Subcutaneous abdominal adipose tissue (tissue), 5 donors: ENCODE data around the gene CTBP2.
A peak's percentile ranks its signal among the peaks of the same experiment; 100 is the strongest.

ENCODE experiments used
- H3K27ac ChIP-seq: one replicate; pipeline ENCODE4 v1.7.0; 2013; ENCODE audit warnings: low read depth, mild to moderate bottlenecking, inconsistent platforms, low read length, moderate library complexity
- H3K27me3 ChIP-seq, 5 donors: one replicate each; pipeline ENCODE4 v1.7.0; 2013; ENCODE audit warnings: low read length in 5 of 5, inconsistent platforms in 1 of 5; ENCODE audit not compliant: control insufficient read depth in 5 of 5, insufficient read depth in 4 of 5
- H3K36me3 ChIP-seq, 5 donors: one replicate each; pipeline ENCODE4 v1.7.0; 2013; ENCODE audit warnings: low read length in 5 of 5; ENCODE audit not compliant: control insufficient read depth in 5 of 5, insufficient read depth in 5 of 5
- H3K4me1 ChIP-seq, 5 donors: one replicate each; pipeline ENCODE4 v1.7.0; 2013; ENCODE audit warnings: low read length in 5 of 5, mild to moderate bottlenecking in 3 of 5, moderate library complexity in 1 of 5; ENCODE audit not compliant: control insufficient read depth in 5 of 5, insufficient read depth in 5 of 5
- H3K4me3 ChIP-seq, 5 donors: one replicate each; pipeline ENCODE4 v1.7.0; 2013; ENCODE audit warnings: low read length in 5 of 5, low read depth in 1 of 5
- H3K9ac ChIP-seq, 5 donors: one replicate each; pipeline ENCODE4 v1.7.0; 2013; ENCODE audit warnings: low read length in 5 of 5, mild to moderate bottlenecking in 4 of 5, moderate library complexity in 3 of 5
- H3K9me3 ChIP-seq, 5 donors: one replicate each; pipeline ENCODE4 v1.7.0; 2013; ENCODE audit warnings: low read length in 5 of 5; ENCODE audit not compliant: control insufficient read depth in 5 of 5
- donor health status: healthy.
- donor health status: healthy.
- donor health status: healthy.
- donor health status: healthy.
- donor health status: healthy.

Gene CTBP2

GRCh38 chr10:124959564-124959963, 200.8 kb downstream of the CTBP2 start:
- no peak overlapping the region for H3K27ac ChIP-seq
- no peak overlapping the region for H3K9ac ChIP-seq
- H3K36me3 ChIP-seq: peaks cover 0 to 4% (median 0%) of the 10 kb centered on the region in 5 donors
- H3K9me3 ChIP-seq: no peaks in the 10 kb centered on the region
- no peaks in the 10 kb centered on the region for H3K27me3 ChIP-seq
- no peak overlapping the region for H3K4me3 ChIP-seq
- H3K4me1 ChIP-seq: peaks cover 3 to 37% (median 26%) of the 10 kb centered on the region in 5 donors

GRCh38 chr10:124957404-124957947, 202.9 kb downstream of the CTBP2 start:
- Histone ChIP-seq H3K4me3 (no peak overlapping the region), H3K36me3 (no peaks in the 10 kb centered on the region), H3K4me1 (peaks cover 3 to 37% (median 26%) of the 10 kb centered on the region in 5 donors), H3K9me3 (no peaks in the 10 kb centered on the region), H3K27ac (peak overlapping the region; percentile 82), H3K27me3 (no peaks in the 10 kb centered on the region), H3K9ac (no peak overlapping the region)

GRCh38 chr10:124956764-124957163, 203.6 kb downstream of the CTBP2 start:
- Histone ChIP-seq H3K4me1 (peaks cover 3 to 37% (median 26%) of the 10 kb centered on the region in 5 donors), H3K27me3 (no peaks in the 10 kb centered on the region), H3K36me3 (no peaks in the 10 kb centered on the region), H3K9ac (no peak overlapping the region), H3K9me3 (no peaks in the 10 kb centered on the region), H3K27ac (peak overlapping the region; percentile 82), H3K4me3 (peak overlapping the region in 1 of 5 donors; percentile 22)

DNA sequence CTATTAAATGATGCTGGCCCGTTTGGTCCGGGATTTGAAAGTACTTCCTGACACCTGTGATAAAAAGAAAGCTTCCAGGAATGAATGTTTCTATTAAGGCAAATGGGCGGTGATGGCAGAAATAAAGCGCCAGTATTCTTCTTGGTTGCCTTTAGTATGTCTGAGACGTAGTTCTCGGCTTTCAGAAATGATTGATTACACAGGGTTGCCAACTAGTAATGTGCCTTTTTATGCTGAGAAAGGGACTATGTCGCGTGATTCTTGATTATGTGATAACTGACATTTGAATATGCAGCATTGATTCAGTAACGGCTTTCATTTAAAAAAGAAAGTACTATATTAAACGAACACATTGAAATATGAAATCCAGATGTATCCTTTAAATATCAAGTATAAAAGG, 204.5 kb downstream of the CTBP2 start:
- H3K9ac ChIP-seq: peak overlapping the region in 3 of 5 donors; percentile 13 to 46 (median 33)
- peaks cover 3 to 33% (median 26%) of the 10 kb centered on the region in 5 donors for H3K4me1 ChIP-seq
- H3K27me3 ChIP-seq: no peaks in the 10 kb centered on the region
- H3K36me3 ChIP-seq: no peaks in the 10 kb centered on the region
- H3K9me3 ChIP-seq: no peaks in the 10 kb centered on the region
- H3K27ac ChIP-seq: peak overlapping the region; percentile 82
- H3K4me3 ChIP-seq: peak overlapping the region in 3 of 5 donors; percentile 22 to 42 (median 29)

GRCh38 chr10:124955243-124955642, 205.1 kb downstream of the CTBP2 start:
- peak overlapping the region; percentile 82 for H3K27ac ChIP-seq
- no peak overlapping the region for H3K9ac ChIP-seq
- no peaks in the 10 kb centered on the region for H3K36me3 ChIP-seq
- no peak overlapping the region for H3K4me3 ChIP-seq
- H3K9me3 ChIP-seq: no peaks in the 10 kb centered on the region
- H3K4me1 ChIP-seq: peaks cover 3 to 35% (median 26%) of the 10 kb centered on the region in 5 donors
- no peaks in the 10 kb centered on the region for H3K27me3 ChIP-seq

GRCh38 chr10:124953421-124953820, 206.9 kb downstream of the CTBP2 start:
- Histone ChIP-seq H3K9ac (no peak overlapping the region), H3K36me3 (peaks cover 0 to 4% (median 4%) of the 10 kb centered on the region in 5 donors), H3K4me3 (no peak overlapping the region), H3K9me3 (no peaks in the 10 kb centered on the region), H3K27me3 (no peaks in the 10 kb centered on the region), H3K4me1 (peaks cover 3 to 45% (median 32%) of the 10 kb centered on the region in 5 donors), H3K27ac (no peak overlapping the region)

DNA sequence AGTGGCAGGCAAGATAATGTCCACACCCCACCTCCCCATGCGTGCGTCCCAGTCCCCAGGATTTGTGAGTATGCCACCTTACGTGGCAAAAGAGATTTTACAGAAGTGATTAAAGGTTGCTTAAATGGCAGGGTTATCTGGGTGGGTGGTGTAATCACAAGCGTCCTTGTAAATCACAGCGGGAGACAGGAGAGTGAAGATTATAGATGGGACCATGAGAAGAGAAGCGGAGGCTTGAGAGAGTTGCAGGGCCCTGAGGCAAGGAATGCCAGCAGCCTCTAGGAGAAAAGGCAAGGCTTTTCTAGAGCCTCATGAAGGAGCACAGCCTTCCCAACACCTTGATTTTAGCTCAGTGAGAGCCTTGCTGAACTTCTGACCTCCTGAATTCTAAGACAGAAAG, 208.2 kb downstream of the CTBP2 start:
- Histone ChIP-seq H3K27ac (no peak overlapping the region), H3K4me3 (no peak overlapping the region), H3K27me3 (no peaks in the 10 kb centered on the region), H3K36me3 (peaks cover 0 to 5% (median 4%) of the 10 kb centered on the region in 5 donors), H3K9me3 (no peaks in the 10 kb centered on the region), H3K4me1 (peaks cover 3 to 45% (median 28%) of the 10 kb centered on the region in 5 donors), H3K9ac (no peak overlapping the region)

DNA sequence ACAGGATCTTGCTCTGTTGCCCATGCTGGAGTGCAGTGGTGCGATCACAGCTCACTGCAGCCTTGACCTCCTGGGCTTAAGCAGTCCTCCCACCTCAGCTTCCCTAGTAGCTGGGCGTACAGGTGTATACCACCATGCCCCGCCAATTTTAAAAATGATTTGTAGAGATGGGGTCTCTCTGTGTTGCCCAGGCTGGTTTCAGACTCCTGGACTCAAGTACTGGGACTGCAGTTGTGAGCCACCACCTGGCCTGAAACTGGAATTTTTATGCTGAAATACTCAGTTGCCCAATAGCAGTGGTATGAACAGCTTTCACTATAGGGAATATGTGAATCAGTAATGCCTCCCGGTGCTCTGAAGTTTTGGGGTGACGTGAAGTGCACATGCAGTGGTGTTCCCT, 210.8 kb downstream of the CTBP2 start:
- Histone ChIP-seq H3K9me3 (no peaks in the 10 kb centered on the region), H3K4me3 (no peak overlapping the region), H3K27me3 (no peaks in the 10 kb centered on the region)

DNA sequence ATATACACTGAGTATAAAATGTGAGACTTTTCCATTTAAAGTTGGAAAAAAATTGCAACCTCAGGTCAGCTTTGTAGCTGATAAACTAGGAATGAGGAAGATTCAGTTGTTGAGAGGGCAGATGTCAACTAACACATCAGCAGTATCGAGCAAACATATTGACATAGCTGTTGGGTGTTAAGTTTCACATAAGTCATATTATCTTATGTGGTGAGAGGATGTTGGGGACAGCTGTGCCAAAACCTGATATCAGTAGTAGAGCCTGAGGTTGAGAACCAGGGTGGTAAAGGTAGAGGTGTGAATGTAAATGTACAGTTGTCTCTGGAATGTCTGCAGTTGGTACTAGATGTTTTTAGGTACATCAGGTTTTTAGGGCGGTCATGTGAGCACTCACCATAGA, 213.4 kb downstream of the CTBP2 start:
- Histone ChIP-seq H3K27ac (no peak overlapping the region), H3K4me3 (no peak overlapping the region), H3K36me3 (peaks cover 3 to 7% (median 4%) of the 10 kb centered on the region in 5 donors), H3K27me3 (no peaks in the 10 kb centered on the region), H3K9me3 (no peaks in the 10 kb centered on the region), H3K9ac (no peak overlapping the region), H3K4me1 (peaks cover 0 to 55% (median 33%) of the 10 kb centered on the region in 5 donors)

More for the DNA sequence above, 210.8 kb downstream of the CTBP2 start:
- Histone ChIP-seq H3K9ac (no peak overlapping the region), H3K36me3 (peaks cover 0 to 5% (median 4%) of the 10 kb centered on the region in 5 donors), H3K27ac (no peak overlapping the region), H3K4me1 (peaks cover 0 to 36% (median 13%) of the 10 kb centered on the region in 5 donors)

- no peaks in the 10 kb centered on the region for H3K9me3 ChIP-seq
- no peaks in the 10 kb centered on the region for H3K27me3 ChIP-seq
- H3K27ac ChIP-seq: no peak overlapping the region
- H3K9ac ChIP-seq: no peak overlapping the region
- H3K4me3 ChIP-seq: no peak overlapping the region
- peaks cover 0 to 50% (median 37%) of the 10 kb centered on the region in 5 donors for H3K4me1 ChIP-seq
- peaks cover 3 to 7% (median 4%) of the 10 kb centered on the region in 5 donors for H3K36me3 ChIP-seq
Measured at GRCh38 chr10:124944982-124945381, 215.4 kb downstream of the CTBP2 start.
